ENCODE measurements around the gene FAM171A2.

GRCh38 chr17:44314031-44314430, 49.6 kb downstream of the FAM171A2 start:
- TF ChIP-seq POLR2AphosphoS5 (IDR thresholded peaks at IDR 0.05) (no peak), CTCF (IDR thresholded peaks at IDR 0.05) (no peak), POLR2A (IDR thresholded peaks at IDR 0.05) (no peak)
